ENCODE measurements around the gene ZSWIM8. TPM values are rescaled to one million over a fixed set of nuclear protein-coding genes. Genes with fewer than 3 reads are reported as not detected.
A peak's percentile ranks its signal among the peaks of the same experiment; 100 is the strongest.

ZSWIM8 gene
- total RNA-seq, 1 donor from 2014 or later = 165 TPM

DNA sequence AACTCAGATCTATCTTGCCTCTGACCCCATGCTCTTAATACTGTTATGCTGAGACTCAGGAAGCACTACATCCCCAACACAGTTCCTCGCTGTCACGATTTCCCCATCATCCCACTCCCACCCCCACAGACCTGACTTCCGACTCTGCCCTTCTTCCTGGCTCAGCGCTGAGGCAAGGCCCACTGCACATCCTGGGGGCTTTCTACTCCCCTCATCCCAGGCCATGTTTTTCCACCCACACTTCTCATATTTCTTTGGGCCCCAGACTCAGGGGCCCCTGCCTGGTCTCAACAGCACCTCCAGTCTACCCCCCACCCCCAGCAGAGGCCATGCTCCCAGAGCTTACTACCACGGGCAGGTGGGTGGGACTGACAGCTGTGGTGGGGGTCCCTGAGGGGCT is 33.7 kb downstream of the ZSWIM8 start:
- Mint-ChIP-seq H3K27me3 (ENCODE audit: unreplicated experiment) (peaks cover 3% of the 10 kb centered on the region), H3K4me3 (ENCODE audit: unreplicated experiment) (no peak overlapping the region), H3K4me1 (ENCODE audit: low read depth, unreplicated experiment) (peaks cover 9% of the 10 kb centered on the region), H3K9me3 (ENCODE audit: unreplicated experiment) (no peaks in the 10 kb centered on the region), H3K36me3 (ENCODE audit: unreplicated experiment) (no peaks in the 10 kb centered on the region), H3K27ac (ENCODE audit: unreplicated experiment) (no peak overlapping the region)
- TF ChIP-seq, protein P1, sequence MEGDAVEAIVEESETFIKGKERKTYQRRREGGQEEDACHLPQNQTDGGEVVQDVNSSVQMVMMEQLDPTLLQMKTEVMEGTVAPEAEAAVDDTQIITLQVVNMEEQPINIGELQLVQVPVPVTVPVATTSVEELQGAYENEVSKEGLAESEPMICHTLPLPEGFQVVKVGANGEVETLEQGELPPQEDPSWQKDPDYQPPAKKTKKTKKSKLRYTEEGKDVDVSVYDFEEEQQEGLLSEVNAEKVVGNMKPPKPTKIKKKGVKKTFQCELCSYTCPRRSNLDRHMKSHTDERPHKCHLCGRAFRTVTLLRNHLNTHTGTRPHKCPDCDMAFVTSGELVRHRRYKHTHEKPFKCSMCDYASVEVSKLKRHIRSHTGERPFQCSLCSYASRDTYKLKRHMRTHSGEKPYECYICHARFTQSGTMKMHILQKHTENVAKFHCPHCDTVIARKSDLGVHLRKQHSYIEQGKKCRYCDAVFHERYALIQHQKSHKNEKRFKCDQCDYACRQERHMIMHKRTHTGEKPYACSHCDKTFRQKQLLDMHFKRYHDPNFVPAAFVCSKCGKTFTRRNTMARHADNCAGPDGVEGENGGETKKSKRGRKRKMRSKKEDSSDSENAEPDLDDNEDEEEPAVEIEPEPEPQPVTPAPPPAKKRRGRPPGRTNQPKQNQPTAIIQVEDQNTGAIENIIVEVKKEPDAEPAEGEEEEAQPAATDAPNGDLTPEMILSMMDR (IDR thresholded peaks at IDR 0.05; ENCODE audit: partially characterized antibody, unreplicated experiment) = no peak
- no peak for DNase-seq

DNA sequence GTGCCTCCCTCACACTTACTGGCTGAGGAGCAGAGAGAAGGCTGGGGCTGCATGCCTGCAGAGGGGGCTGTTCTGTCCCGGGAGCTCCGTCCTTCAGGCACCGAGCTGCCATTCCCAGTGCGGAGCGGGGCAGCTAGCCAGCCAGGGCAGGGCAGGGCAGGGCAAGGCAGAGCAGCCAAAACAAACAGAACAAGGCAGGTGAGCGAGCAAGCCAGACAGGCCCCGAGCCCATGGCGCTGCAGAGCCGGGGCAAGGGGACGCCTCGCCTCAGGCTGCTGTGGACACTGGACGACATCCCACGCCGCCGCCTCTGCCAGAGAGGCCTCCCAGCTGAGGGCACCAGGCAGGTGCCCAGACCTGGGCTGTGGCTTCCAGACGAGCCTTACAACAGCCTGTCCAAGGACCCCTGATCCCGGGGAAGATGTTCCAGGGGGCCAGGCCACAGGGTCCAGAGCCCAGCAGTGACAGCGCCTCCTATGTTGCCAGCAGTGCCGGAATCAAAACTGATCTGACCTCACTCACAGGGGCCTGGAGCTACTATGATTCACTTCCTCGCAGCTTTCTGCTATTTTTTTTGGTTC is 34.2 kb downstream of the ZSWIM8 start:
- TF ChIP-seq, protein P1 (IDR thresholded peaks at IDR 0.05; ENCODE audit: partially characterized antibody, unreplicated experiment) = no peak
- DNase-seq = peak; percentile 55
- Mint-ChIP-seq H3K27ac (ENCODE audit: unreplicated experiment) (no peak overlapping the region), H3K4me3 (ENCODE audit: unreplicated experiment) (no peak overlapping the region), H3K9me3 (ENCODE audit: unreplicated experiment) (no peaks in the 10 kb centered on the region), H3K27me3 (ENCODE audit: unreplicated experiment) (peaks cover 3% of the 10 kb centered on the region), H3K36me3 (ENCODE audit: unreplicated experiment) (no peaks in the 10 kb centered on the region), H3K4me1 (ENCODE audit: low read depth, unreplicated experiment) (peaks cover 9% of the 10 kb centered on the region)

DNA sequence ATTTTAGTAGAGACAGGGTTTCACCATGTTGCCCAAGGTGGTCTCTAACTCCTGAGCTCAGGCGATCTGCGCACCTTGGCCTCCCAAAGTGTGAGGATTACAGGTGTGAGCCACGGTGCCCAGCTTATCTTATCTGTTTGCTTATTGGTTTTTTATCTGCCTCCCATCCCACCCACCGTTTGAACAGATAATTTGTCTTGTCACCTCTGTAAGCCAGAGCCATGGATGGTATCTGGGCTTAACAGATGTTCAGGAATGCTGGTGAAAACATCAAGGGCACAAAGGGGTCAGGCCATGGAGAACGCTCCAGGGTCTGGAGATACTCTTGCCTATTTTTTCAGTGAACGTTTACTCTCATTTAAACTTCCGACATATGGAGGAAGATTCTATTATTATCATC is 38.0 kb downstream of the ZSWIM8 start:
- no peak overlapping the region for H3K27ac Mint-ChIP-seq (ENCODE audit: unreplicated experiment)
- peaks cover 3% of the 10 kb centered on the region for H3K27me3 Mint-ChIP-seq (ENCODE audit: unreplicated experiment)
- TF ChIP-seq, protein P1 (IDR thresholded peaks at IDR 0.05; ENCODE audit: partially characterized antibody, unreplicated experiment) = no peak
- peaks cover 9% of the 10 kb centered on the region for H3K4me1 Mint-ChIP-seq (ENCODE audit: low read depth, unreplicated experiment)
- no peaks in the 10 kb centered on the region for H3K36me3 Mint-ChIP-seq (ENCODE audit: unreplicated experiment)
- no peak for DNase-seq
- no peaks in the 10 kb centered on the region for H3K9me3 Mint-ChIP-seq (ENCODE audit: unreplicated experiment)
- no peak overlapping the region for H3K4me3 Mint-ChIP-seq (ENCODE audit: unreplicated experiment)

DNA sequence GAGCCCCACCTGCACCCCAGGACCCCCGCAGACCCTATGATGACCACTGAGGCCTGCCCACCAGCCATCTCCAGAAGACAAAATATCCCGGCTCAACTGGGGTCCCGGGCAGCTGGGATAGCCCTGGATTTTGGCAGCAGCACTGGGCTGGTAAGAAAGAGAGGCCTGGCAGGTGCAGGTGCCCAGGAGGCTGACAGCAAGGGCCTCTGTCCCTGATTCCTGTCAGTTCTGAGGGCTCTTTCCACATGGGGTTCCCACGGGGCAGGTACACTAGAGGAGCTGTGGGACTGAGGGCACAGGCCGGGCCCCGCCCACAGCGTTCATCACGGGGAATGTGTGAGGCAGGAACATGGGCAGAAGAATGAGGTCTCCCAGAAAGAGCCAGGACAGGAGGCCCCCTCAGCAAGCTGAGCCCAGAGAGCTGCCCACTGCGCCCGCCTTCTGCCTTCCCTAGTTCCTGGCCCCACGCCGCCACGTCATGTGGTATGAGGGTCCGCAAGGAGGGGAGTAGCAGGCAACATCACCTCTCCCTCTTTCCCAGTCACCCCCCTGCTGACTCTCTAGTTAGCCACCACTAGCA is 38.8 kb downstream of the ZSWIM8 start:
- no peaks in the 10 kb centered on the region for H3K9me3 Mint-ChIP-seq (ENCODE audit: unreplicated experiment)
- H3K4me3 Mint-ChIP-seq (ENCODE audit: unreplicated experiment) = no peak overlapping the region
- TF ChIP-seq, protein P1 (IDR thresholded peaks at IDR 0.05; ENCODE audit: partially characterized antibody, unreplicated experiment) = no peak
- no peaks in the 10 kb centered on the region for H3K36me3 Mint-ChIP-seq (ENCODE audit: unreplicated experiment)
- H3K4me1 Mint-ChIP-seq (ENCODE audit: low read depth, unreplicated experiment) = peaks cover 4% of the 10 kb centered on the region
- no peak overlapping the region for H3K27ac Mint-ChIP-seq (ENCODE audit: unreplicated experiment)
- peaks cover 1% of the 10 kb centered on the region for H3K27me3 Mint-ChIP-seq (ENCODE audit: unreplicated experiment)
- no peak for DNase-seq

DNA sequence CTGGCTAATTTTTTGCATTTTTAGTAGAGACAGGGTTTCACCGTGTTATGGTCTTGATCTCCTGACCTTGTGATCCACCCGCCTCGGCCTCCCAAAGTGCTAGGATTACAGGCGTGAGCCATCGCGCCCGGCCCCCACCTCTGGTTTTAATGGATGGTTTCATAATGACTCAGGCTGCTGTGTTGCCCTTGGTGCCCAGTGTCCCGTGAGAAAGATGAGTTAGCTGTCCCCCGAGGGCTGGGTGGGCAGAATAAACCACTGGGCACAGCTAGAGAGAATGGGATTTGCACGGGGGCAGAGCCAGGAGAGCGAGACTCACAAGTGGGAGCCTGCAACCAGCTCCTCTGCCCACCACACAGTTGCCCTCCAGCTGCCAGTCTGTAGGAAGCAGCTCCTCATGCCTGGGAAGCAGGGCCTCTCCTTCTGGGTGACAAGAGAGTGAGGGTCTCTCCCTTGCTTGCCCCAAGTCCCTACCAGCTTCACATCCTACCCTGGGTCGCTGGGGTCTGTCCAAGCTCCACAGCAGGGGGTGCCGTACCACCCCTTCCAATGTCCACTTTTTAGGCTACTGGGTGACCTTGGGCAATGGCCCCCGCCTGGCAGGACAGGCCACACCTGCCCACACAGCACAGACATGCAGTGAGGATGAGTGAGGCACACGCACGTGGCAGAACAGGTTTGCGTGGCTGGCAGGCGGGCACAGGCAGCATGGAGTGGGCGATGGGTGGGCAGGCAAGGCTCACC is 42.1 kb downstream of the ZSWIM8 start:
- H3K27ac Mint-ChIP-seq (ENCODE audit: unreplicated experiment) = no peak overlapping the region
- TF ChIP-seq, protein P1 (IDR thresholded peaks at IDR 0.05; ENCODE audit: partially characterized antibody, unreplicated experiment) = no peak
- no peak for DNase-seq
- H3K36me3 Mint-ChIP-seq (ENCODE audit: unreplicated experiment) = no peaks in the 10 kb centered on the region
- no peak overlapping the region for H3K4me3 Mint-ChIP-seq (ENCODE audit: unreplicated experiment)
- no peaks in the 10 kb centered on the region for H3K9me3 Mint-ChIP-seq (ENCODE audit: unreplicated experiment)
- H3K4me1 Mint-ChIP-seq (ENCODE audit: low read depth, unreplicated experiment) = no peaks in the 10 kb centered on the region
- peaks cover under 1% of the 10 kb centered on the region for H3K27me3 Mint-ChIP-seq (ENCODE audit: unreplicated experiment)
